Stimulated activated CD4-positive, alpha-beta T cell treated with anti-CD3 and anti-CD28 coated beads, Interleukin-4, amount 100 ng/mL, for 1 hour (primary cell): Measurements from ENCODE around the gene ATXN10.

Experiments
- DNase-seq: peaks from one replicate; pipeline ENCODE4 v3.0.0-alpha.2; 2020

Gene ATXN10

DNA sequence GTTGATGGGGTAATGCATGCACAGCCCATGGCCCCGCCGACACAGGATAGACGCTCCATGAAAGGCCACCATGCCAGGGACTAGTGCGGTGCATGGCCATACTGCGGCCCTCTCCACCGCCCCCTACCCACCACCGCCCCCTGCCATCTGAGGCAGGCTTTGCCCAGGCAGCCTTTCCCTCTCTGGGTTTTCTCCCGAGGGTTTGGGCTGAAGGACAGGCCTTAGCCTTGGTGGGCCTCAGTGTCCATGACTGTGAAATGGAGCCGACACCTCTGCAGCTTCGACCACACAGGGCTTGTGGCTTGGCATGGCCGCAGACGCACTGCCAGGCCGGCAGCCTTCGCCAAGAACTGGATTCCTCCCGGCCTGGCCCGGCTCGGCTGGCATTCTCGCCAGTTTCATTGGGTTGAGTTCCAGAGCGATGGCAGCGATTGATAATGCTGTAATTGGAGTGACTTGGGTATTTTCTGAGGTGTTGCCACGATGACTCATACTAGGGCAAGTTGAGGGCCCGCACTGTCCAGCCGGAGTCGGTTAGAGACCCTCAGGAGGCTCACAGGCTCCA lies 194.0 kb downstream of the ATXN10 start:
- no peak for DNase-seq

- DNase-seq: no peak
Measured at GRCh38 chr22:45866126-45866645, 194.6 kb downstream of the ATXN10 start.

DNA sequence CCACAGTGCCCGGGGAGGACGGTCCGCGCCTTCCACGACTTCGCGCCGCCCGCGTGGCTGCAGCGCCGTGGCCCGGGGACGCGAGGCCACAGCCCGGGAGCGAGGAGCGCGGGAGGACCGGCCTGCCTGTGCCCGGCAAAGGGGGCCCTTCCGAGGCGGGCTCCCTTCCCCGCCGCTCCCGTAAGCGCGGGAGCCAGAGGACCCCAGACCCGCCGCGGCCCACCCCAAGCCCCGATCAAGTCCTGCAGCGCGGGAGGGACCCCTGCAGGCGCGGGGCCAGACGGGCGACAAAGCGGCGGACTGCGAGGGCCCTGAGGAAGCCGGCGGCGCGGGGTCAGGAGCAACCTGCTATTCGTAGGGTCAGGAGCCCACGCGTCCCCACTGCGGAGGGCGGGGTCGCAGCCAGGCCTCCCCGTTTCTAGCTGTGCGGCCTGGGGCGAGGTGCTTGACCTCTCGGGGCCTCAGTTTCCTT lies 195.0 kb downstream of the ATXN10 start:
- no peak for DNase-seq

- no peak for DNase-seq
Measured at GRCh38 chr22:45867118-45867905, 195.7 kb downstream of the ATXN10 start.

GRCh38 chr22:45867906-45868555 lies 196.4 kb downstream of the ATXN10 start:
- no peak for DNase-seq

GRCh38 chr22:45868571-45869339 lies 197.1 kb downstream of the ATXN10 start:
- DNase-seq: no peak

DNA sequence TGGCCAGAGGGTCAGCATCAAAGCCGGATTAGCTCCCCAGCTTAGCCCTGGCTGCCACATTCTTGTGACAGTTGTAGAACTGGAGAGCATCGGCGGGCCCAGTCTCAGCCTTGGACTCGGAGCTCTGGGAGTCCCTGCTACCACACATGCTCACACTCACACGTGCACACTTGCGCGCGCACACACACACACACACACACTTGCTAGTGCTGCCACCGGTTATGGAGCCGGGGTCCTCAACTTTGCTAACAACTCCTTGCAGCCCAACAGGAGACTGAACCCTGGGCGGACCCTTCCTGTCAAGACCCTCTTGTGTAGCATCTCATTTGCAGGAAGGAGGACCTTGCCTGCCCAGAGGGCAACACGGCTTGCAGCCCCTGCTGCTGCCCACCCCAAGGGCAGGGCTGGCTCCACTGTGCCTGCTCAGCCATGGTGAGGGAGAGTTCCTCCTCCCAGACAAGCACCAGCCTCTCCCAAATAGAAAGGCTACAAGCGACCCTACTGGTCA lies 197.8 kb downstream of the ATXN10 start:
- no peak for DNase-seq

- no peak for DNase-seq
Measured at GRCh38 chr22:45870011-45870410, 198.4 kb downstream of the ATXN10 start.

DNA sequence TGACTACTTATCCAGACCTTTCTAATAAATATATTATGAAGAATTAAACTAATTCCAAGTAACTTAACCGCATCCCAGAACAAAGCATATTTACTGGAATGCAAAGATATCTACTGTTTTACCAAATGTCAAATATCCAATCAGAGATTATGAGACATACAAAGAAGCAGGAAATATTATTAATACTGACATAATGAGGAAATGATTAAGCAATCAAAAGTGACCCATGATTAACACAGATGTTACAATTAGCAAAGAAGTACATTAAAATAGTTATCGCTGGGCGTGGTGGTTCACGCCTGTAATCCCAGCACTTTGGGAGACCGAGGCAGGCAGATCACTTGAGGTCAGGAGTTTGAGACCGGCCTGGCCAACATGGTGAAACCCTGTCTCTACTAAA lies 200.1 kb downstream of the ATXN10 start:
- DNase-seq: no peak

GRCh38 chr22:45872659-45873263 lies 201.1 kb downstream of the ATXN10 start:
- DNase-seq: no peak

GRCh38 chr22:45876136-45877035 lies 204.8 kb downstream of the ATXN10 start:
- no peak for DNase-seq

GRCh38 chr22:45877036-45877380 lies 205.4 kb downstream of the ATXN10 start:
- DNase-seq: no peak

DNA sequence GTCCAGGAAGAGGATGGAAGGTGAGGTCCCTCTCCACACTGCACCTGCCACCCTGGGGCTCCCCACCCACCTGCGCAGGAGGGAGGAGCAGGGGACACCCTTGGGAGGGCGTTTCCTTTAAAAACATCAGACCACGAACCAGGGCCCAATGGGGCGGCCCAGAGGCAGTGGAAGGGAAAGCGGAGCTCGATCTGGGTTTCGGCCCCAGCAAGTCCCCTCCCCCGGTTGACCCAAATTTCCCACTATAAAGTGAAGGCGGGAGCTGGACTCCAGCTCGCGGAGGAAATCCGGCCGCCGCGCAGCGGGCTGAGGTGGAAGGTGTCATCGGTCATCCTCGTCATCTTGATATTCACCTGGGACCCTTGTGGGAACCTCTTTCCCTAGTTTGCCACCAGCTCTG lies 206.0 kb downstream of the ATXN10 start:
- DNase-seq: no peak

- no peak for DNase-seq
Measured at GRCh38 chr22:45878051-45878781, 206.6 kb downstream of the ATXN10 start.

DNA sequence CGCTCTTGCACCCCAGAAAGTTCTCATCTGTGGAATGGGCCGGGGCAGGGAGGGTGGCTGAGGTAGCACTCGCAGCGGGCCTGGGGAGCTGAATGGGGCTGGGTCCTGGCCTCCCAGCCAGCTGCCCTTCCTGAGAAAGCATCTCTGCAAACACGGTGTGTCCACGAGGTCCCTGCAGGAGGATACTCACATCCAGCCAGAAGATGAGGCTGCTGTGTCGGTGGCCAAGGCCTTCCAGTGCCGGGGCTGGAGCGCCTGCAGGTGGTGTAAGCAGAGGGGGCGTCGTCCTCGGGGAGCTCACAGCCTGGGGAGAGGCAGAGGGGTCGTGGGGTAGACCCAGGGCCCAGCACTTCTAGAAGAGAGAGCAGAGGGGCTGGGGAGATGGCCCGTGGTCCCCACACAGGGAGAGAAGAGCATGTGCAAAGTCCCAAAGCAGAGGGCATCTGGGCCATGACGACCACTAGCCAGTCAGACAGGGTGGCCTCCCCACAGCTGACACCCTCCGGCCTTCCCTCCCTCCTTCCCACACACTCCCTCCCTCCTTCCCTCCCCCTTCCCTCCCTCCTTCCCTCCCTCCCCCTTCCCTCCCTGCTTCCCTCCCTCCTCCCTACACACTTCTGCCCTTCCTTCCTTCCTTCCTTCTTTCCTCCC lies 207.4 kb downstream of the ATXN10 start:
- no peak for DNase-seq

DNA sequence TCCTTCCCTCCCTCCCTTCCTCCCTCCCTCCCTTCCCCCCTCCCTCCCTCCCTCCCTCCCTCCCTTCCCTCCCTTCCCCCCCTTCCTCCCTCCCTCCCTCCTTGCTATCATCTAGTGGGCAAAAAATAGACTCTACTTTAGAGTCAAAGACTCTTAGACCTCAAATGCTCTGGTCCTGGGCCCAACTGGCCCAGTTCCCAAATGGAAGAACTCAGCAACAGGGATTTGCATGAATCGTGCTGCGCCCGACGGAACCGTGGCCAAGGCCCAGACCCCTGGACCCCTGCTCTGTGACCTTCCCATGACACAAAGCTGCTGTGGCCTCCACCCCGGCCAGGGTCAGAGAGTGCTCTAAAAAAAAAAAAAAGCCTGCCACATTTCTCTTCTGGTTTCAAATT lies 207.9 kb downstream of the ATXN10 start:
- DNase-seq: no peak

DNA sequence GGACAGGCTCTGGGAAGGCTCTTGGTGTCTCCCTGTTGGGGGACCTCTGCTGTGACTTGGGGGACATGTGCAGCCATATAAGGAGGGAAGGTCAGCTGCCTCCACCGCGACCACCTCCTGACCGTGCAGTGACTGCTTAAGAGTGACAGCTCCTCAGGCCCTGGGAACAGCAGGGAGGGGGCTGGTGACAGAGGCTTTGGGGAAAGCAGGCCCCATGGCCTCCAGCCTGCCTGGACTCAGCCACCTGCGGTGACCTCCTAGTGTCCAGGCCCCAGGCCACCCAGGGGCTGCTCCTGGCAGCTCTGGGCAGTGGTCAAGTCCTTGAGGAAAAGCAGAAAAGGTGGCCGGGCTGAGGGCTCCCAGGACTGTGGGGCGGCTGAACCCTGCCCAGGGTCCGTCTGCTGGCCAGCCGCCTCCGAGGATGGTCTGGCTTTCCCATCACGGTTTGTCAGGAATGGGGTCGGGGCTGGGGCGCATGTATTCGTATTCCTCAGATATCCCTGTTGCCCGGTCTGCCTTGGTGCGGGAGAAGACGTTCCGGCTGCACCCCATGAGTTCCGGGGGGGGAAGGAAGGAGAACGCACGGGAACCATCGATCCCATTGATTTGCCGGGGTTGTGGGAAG lies 208.6 kb downstream of the ATXN10 start:
- DNase-seq: no peak

DNA sequence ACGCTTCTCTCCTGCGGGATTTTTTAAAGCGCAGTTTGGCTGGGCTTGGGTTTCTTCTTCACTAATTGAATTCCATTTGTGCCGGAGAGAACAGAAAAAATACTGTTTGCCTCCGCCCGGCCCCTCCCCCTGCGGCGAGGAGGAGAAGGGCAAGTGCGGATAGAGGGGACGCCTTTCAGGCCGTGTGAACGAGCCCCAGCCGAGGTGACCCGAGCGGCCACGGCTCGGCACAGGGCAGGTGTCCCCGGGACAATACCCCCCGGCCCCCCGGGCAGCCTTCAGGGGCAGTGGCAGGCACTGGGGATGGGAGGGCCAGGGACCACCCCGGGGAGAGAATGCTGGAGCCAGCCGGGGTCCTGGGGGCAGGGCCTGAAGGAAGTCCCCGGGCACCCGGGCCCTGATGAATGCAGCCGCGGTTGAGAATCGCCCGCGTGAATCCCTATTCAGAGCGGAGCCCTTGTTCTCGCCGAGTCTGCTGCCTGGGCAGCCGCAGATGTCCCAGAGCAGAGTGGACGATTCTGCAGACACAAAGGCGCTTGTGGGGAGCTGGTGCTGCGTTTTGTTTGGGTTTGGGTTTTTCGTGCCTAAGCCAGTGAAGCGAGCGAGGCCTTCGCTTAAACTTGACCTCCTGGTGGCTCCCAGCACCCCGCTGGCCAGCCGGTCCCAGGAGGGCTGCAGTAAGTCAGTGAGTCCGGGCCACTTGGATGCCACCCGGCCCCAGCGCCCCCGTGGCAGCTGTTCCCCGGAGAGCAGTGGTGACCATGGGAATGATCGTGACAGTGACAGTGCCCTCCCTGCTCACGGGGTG lies 209.3 kb downstream of the ATXN10 start:
- DNase-seq: no peak

- no peak for DNase-seq
Measured at GRCh38 chr22:45881524-45881875, 209.9 kb downstream of the ATXN10 start.
